T1000 (cell line): ENCODE measurements around the gene NAPG.
"Not testable (repeated sequence)": the region's sequence is repeated elsewhere in the genome, so short reads cannot be mapped to it uniquely, and the experiment has no call there.

Source experiments
- DNase-seq: peaks from one replicate; lab custom pipeline; 2025; ENCODE audit warnings: mixed read lengths; lab: John Stamatoyannopoulos, UW

The NAPG gene

DNA sequence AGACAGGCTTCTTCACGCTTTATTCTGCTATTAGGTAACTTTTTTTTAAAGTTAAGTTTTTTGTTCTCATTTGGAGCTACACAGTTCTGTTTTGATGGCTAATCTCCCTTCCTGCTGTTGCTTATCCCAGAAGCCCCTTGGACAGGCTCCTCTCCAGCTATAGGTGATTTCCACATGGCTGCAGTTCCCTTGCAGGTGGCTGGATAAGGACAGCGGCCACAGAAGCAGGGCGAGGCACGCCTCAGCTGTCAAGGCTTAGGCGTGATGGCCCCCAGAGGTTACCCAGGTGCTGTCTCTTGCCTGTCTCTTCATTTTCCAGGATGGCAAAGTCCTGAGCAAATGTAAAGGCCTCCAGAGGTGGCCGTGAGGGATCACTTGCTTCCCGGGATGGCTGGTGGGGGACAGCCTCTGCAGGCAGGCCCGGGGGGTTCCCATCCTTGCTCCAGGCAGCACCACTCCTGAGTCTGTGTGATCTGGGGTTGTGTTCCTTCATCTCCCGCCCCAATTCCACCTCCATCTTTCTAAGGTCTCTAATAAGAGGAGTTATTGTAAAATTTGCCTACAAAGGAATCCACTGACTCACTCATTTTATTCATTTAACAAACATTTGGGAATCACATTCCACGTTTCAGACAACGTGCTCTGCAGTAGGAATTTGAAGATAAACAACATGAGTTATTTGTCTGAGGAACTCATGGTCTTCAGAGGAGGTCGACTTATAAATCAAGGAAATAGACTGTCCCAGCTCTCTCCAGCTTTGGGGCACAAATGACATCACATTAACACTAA, 53.4 kb downstream of the NAPG start:
- no peak for DNase-seq

- no peak for DNase-seq
Observed at GRCh38 chr18:10580215-10580614, 54.4 kb downstream of the NAPG start.

DNA sequence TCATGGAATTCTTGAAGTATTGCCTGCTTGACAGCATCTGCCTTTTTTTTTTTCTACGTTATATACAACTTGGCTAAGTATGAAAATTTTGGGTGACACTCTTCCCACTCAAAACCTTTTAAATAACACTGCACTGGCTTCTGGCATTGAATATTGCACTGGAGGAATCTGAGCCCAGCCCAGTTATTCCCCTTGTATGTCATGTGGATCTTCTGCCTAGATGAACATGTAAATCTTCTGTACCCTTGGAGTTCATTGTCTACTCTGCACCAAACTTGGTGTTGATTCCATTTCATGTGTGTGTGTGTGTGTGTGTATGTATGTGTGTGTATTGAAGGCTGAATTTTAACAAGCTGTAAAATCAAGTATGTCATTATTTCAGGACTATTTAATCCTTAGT, 59.4 kb downstream of the NAPG start:
- no peak for DNase-seq

GRCh38 chr18:10588975-10589374, 63.1 kb downstream of the NAPG start:
- DNase-seq = no peak

GRCh38 chr18:10590412-10590811, 64.6 kb downstream of the NAPG start:
- no peak for DNase-seq

DNA sequence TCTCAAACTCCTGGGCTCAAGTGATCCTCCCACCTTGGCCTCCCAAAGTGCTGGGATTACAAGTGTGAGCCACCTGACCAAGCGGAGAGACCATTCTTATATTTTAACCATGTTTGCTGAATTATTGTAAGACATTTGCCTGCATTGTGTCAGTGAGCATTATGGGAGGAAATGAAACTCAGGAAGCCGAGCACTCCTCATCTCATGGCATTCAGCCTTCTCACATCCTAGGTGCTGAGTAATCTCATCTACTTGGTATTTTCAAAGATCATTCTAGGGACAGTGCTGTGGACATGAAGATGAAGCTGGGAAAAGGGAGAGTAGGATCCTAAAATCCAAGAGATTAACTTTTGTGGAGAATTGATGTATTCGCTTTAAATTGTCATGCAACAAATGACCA, 66.1 kb downstream of the NAPG start:
- DNase-seq = no peak

- DNase-seq = not testable (repeated sequence)
Observed at GRCh38 chr18:10593366-10594022, 67.7 kb downstream of the NAPG start.

GRCh38 chr18:10595917-10596316, 70.1 kb downstream of the NAPG start:
- not testable (repeated sequence) for DNase-seq

DNA sequence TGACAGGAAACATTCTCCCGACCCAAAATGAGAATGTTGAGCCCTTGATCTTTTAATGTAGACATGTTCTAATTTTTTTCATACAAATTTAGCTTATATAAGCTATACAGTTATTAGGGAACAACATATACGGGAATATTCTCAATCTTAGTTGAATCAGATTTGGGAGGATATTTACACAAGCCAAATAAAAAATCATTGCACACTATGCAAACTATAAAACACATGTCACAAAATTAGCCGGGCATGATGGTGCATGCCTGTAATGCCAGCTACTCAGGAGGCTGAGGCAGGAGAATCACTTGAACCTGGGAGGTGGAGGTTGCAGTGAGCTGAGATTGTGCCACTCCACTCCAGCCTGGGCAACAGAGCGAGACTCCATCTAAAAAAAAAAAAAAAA, 71.9 kb downstream of the NAPG start:
- DNase-seq = not testable (repeated sequence)

GRCh38 chr18:10600701-10601100, 74.9 kb downstream of the NAPG start:
- not testable (repeated sequence) for DNase-seq
